Caki2 (cell line): ENCODE data around the gene EDN1. TPM values are rescaled to one million over a fixed set of nuclear protein-coding genes. Genes with fewer than 3 reads are reported as not detected.
A peak's percentile ranks its signal among the peaks of the same experiment; 100 is the strongest.

Experiments used
- DNase-seq: peaks from one replicate; pipeline ENCODE4 v3.0.0-alpha.2; 2015; ENCODE audit warnings: low read depth
- in situ Hi-C: cut with HindIII; loops from 2 replicates; pipeline ENCODE4 v1.10.0; 2016; ENCODE audit warnings: low sequenced_read_pairs, low pct_unique_long_range_greater_than_20kb, mixed read lengths
- total RNA-seq: library from RNA; depleted of rRNA; stranded (reverse); fragments of >200 nt; shearing (Covaris generic); gene quantifications from 2 replicates; pipeline ENCODE4 v1.2.3, GENCODE V29; 2014; ENCODE audit warnings: low replicate concordance

The EDN1 gene
- total RNA-seq, 1 experiment from 2014 or later, result 9.5 TPM

- no peak for DNase-seq
- in situ Hi-C loops, result no loop called here
Observed at GRCh38 chr6:12265296-12265695, 24.9 kb upstream of the EDN1 start.

DNA sequence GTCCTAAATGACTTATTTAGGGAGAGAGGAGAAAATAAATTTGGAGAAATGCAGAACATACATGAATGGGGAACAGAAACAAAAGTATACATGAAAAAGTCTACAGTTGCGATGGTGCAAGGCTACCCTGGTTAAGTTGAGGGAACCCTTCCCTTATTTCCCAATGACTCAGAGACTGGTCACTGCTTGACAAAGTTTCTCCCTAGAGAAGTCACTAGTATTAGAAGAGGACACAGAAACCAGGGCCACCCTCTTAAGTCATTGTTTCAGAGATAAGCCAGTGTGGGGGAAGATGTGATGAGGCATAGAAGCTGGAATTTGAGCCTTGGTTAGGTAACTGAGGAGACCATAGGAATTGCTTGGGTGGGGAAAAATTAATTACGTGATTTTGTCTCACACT lies 24.4 kb upstream of the EDN1 start:
- DNase-seq, result no peak

DNA sequence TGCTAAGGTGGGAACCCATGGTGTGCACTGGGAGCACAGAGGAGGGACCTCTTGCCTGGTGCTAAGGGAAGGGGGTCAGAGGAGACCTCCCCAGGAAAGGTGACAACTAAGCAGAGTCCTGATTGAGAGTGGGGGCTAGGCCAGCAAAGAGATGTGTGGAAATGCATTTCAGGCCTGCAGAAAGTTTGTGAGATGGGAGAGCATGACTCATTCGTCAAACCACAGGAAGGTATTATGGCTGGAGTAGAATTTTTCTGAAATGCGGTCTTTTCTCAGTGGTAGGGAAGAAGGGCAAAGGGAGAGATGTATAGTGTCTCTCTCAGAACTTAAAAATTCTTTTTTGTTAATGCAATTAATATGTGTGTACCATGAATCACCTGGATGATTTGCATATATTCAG lies 23.6 kb upstream of the EDN1 start:
- in situ Hi-C loops, result no loop called here
- DNase-seq, result no peak

More for the DNA sequence above, 24.4 kb upstream of the EDN1 start:
- in situ Hi-C loops, result no loop called here

GRCh38 chr6:12269110-12269509 lies 21.1 kb upstream of the EDN1 start:
- in situ Hi-C loops, result no loop called here
- no peak for DNase-seq

- DNase-seq, result no peak
- in situ Hi-C loops, result no loop called here
Observed at GRCh38 chr6:12270551-12271230, 19.5 kb upstream of the EDN1 start.

GRCh38 chr6:12271594-12271993 lies 18.6 kb upstream of the EDN1 start:
- DNase-seq, result no peak
- in situ Hi-C loops, result no loop called here

- in situ Hi-C loops, result no loop called here
- no peak for DNase-seq
Observed at GRCh38 chr6:12271997-12272396, 18.2 kb upstream of the EDN1 start.

DNA sequence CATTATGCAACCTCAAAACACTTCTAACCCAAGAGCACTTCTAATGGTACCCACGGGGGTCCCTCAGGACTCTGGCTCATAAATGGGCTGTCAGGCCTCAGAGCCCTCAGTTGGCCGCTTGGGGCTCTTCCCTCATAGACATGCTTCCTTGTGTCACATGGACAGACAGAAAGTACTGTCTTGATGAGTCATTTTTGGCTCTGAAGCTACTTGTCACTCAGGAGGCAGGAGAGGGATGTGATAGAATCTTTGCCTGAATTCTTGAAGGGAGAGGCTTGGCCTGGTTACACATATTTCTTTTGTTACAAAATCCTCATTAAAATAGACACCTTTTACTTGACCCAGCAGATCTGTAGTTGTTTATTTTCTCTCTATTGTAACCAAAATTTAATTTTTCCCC lies 15.1 kb upstream of the EDN1 start:
- in situ Hi-C loops, result no loop called here
- DNase-seq, result peak; percentile 46

- in situ Hi-C loops, result no loop called here
- no peak for DNase-seq
Observed at GRCh38 chr6:12276930-12277315, 13.2 kb upstream of the EDN1 start.

DNA sequence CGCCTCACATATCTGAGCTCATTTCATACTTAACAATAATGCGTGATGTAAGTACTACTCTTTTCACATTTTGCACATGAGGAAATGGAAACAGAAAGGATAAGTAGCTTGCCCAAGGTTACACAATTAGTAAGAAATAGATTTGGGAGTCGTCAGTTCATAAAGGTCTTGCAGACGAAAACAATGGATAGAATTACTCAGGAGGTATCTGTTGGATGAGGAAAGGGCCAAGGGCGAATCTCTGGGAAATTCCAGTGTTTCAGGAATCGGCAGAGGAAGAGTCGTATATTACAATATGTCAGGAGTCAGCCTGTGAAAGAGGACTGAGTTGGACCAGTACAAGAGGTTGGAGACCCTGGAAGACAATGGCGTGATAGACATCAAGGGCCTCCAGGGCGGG lies 12.8 kb upstream of the EDN1 start:
- DNase-seq, result no peak
- in situ Hi-C loops, result no loop called here

DNA sequence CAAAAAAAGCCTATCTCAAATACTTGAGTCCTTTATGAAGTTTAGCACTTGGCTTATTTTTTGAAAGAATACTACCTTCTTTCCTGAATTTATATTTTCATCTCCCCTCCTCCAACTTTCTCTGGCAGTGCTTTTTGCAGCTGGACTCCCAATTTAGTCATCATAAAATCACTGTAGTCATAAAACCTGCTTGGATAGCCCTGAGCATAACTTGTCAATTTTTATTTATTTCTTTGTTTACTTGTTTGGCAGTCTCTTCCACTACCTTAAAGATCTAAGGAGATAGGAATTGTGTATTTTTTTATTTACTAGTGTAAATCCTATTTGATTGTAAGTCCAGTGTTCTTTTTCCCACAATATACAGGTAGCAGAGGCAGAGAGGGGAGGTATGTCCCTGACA lies 11.2 kb upstream of the EDN1 start:
- in situ Hi-C loops, result no loop called here

GRCh38 chr6:12279322-12280091 lies 10.7 kb upstream of the EDN1 start:
- DNase-seq, result no peak
- in situ Hi-C loops, result no loop called here

More for the DNA sequence above, 11.2 kb upstream of the EDN1 start:
- DNase-seq, result no peak

DNA sequence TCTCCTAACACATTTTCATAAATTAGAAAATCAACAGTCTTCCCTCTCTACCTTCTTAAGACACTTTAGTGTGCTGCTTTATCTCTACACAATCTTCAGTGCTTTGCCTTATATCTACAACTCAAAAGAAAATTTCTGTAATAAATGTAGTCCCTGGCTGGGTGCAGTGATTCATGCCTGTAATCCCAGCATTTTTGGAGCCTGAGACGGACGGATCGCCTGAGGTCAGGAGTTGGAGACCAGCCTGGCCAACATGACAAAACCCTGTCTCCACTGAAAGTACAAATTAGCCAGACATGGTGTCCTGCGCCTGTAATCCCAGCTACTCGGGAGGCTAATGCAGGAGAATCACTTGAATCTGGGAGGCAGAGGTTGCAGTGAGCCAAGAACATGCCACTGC lies 9.7 kb upstream of the EDN1 start:
- in situ Hi-C loops, result no loop called here
- DNase-seq, result no peak

DNA sequence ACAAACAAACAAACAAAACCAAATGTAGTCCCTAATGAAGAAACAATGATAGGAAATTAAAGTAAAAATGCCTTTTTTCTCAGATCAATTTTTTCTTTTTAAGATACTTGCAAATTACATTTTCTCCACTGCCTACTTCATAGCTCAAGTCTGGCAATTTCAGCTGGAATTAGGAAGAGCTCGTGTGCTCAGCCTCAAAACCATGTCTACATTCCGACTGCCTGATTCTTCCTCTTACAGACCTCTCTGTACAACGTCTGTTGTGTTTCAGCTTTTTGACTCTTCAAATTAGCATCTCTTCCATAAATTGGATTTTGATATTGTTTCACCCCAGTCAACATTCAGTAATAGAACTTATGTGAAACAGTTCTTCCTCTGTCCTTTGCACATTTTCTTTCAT lies 9.3 kb upstream of the EDN1 start:
- DNase-seq, result no peak
- in situ Hi-C loops, result no loop called here

DNA sequence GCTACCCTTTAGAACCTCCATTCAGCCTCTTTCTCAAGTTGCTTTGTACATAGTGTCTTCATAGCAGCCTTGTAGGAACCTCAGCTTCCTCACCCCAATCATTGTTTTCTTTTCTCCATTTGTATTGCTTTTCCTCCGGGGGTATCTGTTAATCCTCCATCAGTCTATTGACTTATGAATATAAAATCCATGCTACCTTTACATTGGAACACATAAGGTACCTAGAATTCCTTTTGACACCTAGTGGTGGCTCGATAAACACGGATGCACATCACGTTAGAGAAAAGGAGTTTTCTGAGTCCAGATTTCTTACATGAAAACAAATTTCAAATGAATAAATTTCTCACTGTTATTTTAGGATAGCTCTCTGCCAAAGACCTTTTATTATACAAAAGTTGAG lies 6.3 kb upstream of the EDN1 start:
- in situ Hi-C loops, result no loop called here

GRCh38 chr6:12286373-12287110 lies 3.6 kb upstream of the EDN1 start:
- no peak for DNase-seq
- in situ Hi-C loops, result no loop called here

More for the DNA sequence above, 6.3 kb upstream of the EDN1 start:
- DNase-seq, result no peak

- in situ Hi-C loops, result no loop called here
- peak; percentile 64 for DNase-seq
Observed at GRCh38 chr6:12288211-12288618, 1.9 kb upstream of the EDN1 start.

DNA sequence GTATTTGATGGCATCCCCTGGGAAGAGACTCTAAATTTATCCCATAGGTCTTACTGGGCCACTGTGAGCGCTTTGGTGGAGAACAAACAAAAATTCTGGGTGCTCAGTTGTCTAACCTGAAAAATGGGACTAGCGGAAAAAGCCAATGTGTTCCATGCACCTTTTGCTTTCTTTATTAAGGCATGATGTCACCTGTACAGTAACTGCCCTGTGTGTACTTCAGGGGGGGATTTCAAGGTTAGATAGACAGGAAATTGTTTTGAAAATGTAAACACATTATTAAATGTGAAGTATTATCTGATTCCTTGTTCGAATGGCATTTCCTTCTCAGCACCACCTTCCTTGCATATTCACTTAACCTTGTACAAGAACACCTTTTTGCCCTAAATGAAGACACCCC lies 1.2 kb upstream of the EDN1 start:
- in situ Hi-C loops, result no loop called here
- DNase-seq, result no peak

GRCh38 chr6:12289365-12289919 lies 719 bp upstream of the EDN1 start:
- in situ Hi-C loops, result no loop called here
- DNase-seq, result peak; percentile 75
